Large intestine (tissue), 3 donors: ENCODE results near the gene MMP1. TPM values are rescaled to one million over a fixed set of nuclear protein-coding genes. Genes with fewer than 3 reads are reported as not detected.
"Not testable (repeated sequence)": the region's sequence is repeated elsewhere in the genome, so short reads cannot be mapped to it uniquely, and the experiment has no call there.

Experiments
- DNase-seq, 2 donors: peaks; one replicate each; pipeline versions ENCODE4 v3.0.0 to v3.0.0-alpha.2; 2013
- H3K27ac ChIP-seq: one replicate; pipeline ENCODE4 v1.5.1; 2013; ENCODE audit warnings: low read length
- H3K27me3 ChIP-seq: 2 replicates; pipeline ENCODE4 v1.6.1; 2013; ENCODE audit warnings: low read length; ENCODE audit not compliant: control insufficient read depth, insufficient read depth
- H3K36me3 ChIP-seq: 2 replicates; pipeline ENCODE4 v1.6.1; 2013; ENCODE audit warnings: low read length; ENCODE audit not compliant: control insufficient read depth, insufficient read depth
- H3K4me1 ChIP-seq: one replicate; pipeline ENCODE4 v1.6.1; 2013; ENCODE audit warnings: low read length; ENCODE audit not compliant: control insufficient read depth, insufficient read depth
- H3K4me3 ChIP-seq: one replicate; pipeline ENCODE4 v1.5.1; 2013; ENCODE audit warnings: low read length
- H3K9me3 ChIP-seq: one replicate; pipeline ENCODE4 v1.6.1; 2013; ENCODE audit warnings: mild to moderate bottlenecking, low read depth, low read length, moderate library complexity; ENCODE audit not compliant: control insufficient read depth
- WGBS: methylation state at CpG from one replicate; pipeline ENCODE4 v1.1.5; 2013; ENCODE audit warnings: low lambda C conversion rate; ENCODE audit not compliant: insufficient coverage; 5-methylcytosine and 5-hydroxymethylcytosine counted together
- polyA plus RNA-seq: library from polyadenylated mRNA; unstranded; fragments of 120-200 nt; gene quantifications from one replicate; pipeline ENCODE4 v1.2.1, GENCODE V29; 2013

MMP1 gene
- polyA plus RNA-seq, 1 donor = 5.5 TPM

- Histone ChIP-seq H3K27ac (no peak overlapping the region), H3K36me3 (no peaks in the 10 kb centered on the region), H3K4me3 (no peak overlapping the region), H3K27me3 (no peaks in the 10 kb centered on the region), H3K9me3 (no peaks in the 10 kb centered on the region), H3K4me1 (no peaks in the 10 kb centered on the region)
- no peak for DNase-seq
- WGBS = no CpG with 5 or more reads among the region's 2 CpGs
These were observed 35.6 kb downstream of the MMP1 start for GRCh38 chr11:102762361-102762767.

- no peak for DNase-seq
- 100% methylated on average over 3 of the region's 4 CpGs for WGBS
- Histone ChIP-seq H3K4me3 (no peak overlapping the region), H3K36me3 (no peaks in the 10 kb centered on the region), H3K27me3 (no peaks in the 10 kb centered on the region), H3K27ac (no peak overlapping the region), H3K4me1 (no peaks in the 10 kb centered on the region), H3K9me3 (no peaks in the 10 kb centered on the region)
These were observed 36.2 kb downstream of the MMP1 start for GRCh38 chr11:102761646-102762238.

GRCh38 chr11:102760344-102761035 lies 37.5 kb downstream of the MMP1 start:
- Histone ChIP-seq H3K36me3 (no peaks in the 10 kb centered on the region), H3K9me3 (peaks cover 2% of the 10 kb centered on the region), H3K27me3 (no peaks in the 10 kb centered on the region), H3K4me3 (no peak overlapping the region), H3K27ac (no peak overlapping the region), H3K4me1 (no peaks in the 10 kb centered on the region)
- no CpG with 5 or more reads among the region's 4 CpGs for WGBS
- DNase-seq = no peak

- Histone ChIP-seq H3K27me3 (peaks cover 4% of the 10 kb centered on the region), H3K4me3 (no peak overlapping the region), H3K36me3 (no peaks in the 10 kb centered on the region), H3K4me1 (no peaks in the 10 kb centered on the region), H3K27ac (no peak overlapping the region), H3K9me3 (peaks cover 2% of the 10 kb centered on the region)
- peak; percentile 15 to 22 for DNase-seq
- WGBS = 57% methylated on average over 1 of the region's 2 CpGs
These were observed 40.0 kb downstream of the MMP1 start for GRCh38 chr11:102757823-102758549.

GRCh38 chr11:102753267-102753666 lies 44.7 kb downstream of the MMP1 start:
- Histone ChIP-seq H3K27ac (no peak overlapping the region), H3K36me3 (no peaks in the 10 kb centered on the region), H3K4me1 (no peaks in the 10 kb centered on the region), H3K4me3 (no peak overlapping the region), H3K27me3 (peaks cover 4% of the 10 kb centered on the region), H3K9me3 (peaks cover 2% of the 10 kb centered on the region)
- no CpG with 5 or more reads among the region's 1 CpG for WGBS
- DNase-seq = no peak

- no peak for DNase-seq
- no peak overlapping the region for H3K4me3 ChIP-seq
These were observed 46.3 kb downstream of the MMP1 start for GRCh38 chr11:102751673-102752072.

GRCh38 chr11:102749101-102749722 lies 48.7 kb downstream of the MMP1 start:
- no peak for DNase-seq
- no peaks in the 10 kb centered on the region for H3K4me1 ChIP-seq

More at GRCh38 chr11:102751673-102752072, 46.3 kb downstream of the MMP1 start:
- no peaks in the 10 kb centered on the region for H3K4me1 ChIP-seq
- peaks cover 4% of the 10 kb centered on the region for H3K27me3 ChIP-seq
- no peak overlapping the region for H3K27ac ChIP-seq
- no peaks in the 10 kb centered on the region for H3K36me3 ChIP-seq
- peaks cover 2% of the 10 kb centered on the region for H3K9me3 ChIP-seq

GRCh38 chr11:102746746-102747578 lies 51.0 kb downstream of the MMP1 start:
- WGBS = no CpG with 5 or more reads among the region's 32 CpGs
- not testable (repeated sequence) for DNase-seq, H3K27me3 ChIP-seq, H3K27ac ChIP-seq, H3K4me1 ChIP-seq, H3K4me3 ChIP-seq, H3K9me3 ChIP-seq, H3K36me3 ChIP-seq

More at GRCh38 chr11:102749101-102749722, 48.7 kb downstream of the MMP1 start:
- Histone ChIP-seq H3K36me3 (no peaks in the 10 kb centered on the region), H3K4me3 (no peak overlapping the region), H3K9me3 (no peaks in the 10 kb centered on the region), H3K27ac (no peak overlapping the region), H3K27me3 (peaks cover 4% of the 10 kb centered on the region)
